GM12801 (cell line): ENCODE measurements around the gene NXPH4.

ENCODE experiments used
- TF ChIP-seq, protein P1 (sequence below): IDR thresholded peaks from one replicate; pipeline ENCODE4 v1.5.1; 2011; ENCODE audit warnings: control low read depth; ENCODE audit not compliant: insufficient read length; ENCODE audit errors: extremely low read depth

Gene NXPH4

DNA sequence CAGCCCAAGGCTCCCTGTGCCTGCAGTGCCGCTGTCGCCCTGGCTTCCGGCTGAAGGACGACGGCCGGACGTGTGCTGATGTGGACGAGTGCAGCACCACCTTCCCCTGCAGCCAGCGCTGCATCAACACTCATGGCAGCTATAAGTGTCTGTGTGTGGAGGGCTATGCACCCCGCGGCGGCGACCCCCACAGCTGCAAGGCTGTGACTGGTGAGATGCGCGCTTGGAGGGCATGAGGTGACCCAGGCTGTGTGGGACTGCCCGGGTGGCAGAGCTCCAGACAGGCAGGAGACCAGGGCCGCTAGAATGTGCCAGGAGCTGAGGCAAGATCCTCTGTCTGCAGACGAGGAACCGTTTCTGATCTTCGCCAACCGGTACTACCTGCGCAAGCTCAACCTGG is 19.6 kb upstream of the NXPH4 start:
- TF ChIP-seq, protein P1, sequence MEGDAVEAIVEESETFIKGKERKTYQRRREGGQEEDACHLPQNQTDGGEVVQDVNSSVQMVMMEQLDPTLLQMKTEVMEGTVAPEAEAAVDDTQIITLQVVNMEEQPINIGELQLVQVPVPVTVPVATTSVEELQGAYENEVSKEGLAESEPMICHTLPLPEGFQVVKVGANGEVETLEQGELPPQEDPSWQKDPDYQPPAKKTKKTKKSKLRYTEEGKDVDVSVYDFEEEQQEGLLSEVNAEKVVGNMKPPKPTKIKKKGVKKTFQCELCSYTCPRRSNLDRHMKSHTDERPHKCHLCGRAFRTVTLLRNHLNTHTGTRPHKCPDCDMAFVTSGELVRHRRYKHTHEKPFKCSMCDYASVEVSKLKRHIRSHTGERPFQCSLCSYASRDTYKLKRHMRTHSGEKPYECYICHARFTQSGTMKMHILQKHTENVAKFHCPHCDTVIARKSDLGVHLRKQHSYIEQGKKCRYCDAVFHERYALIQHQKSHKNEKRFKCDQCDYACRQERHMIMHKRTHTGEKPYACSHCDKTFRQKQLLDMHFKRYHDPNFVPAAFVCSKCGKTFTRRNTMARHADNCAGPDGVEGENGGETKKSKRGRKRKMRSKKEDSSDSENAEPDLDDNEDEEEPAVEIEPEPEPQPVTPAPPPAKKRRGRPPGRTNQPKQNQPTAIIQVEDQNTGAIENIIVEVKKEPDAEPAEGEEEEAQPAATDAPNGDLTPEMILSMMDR: no peak

- TF ChIP-seq, protein P1: no peak
These were observed 18.3 kb upstream of the NXPH4 start for GRCh38 chr12:57198329-57198728.

- TF ChIP-seq, protein P1: no peak
These were observed 17.4 kb upstream of the NXPH4 start for GRCh38 chr12:57199191-57199590.

GRCh38 chr12:57200497-57200896 is 16.1 kb upstream of the NXPH4 start:
- TF ChIP-seq, protein P1: no peak

GRCh38 chr12:57201219-57201618 is 15.4 kb upstream of the NXPH4 start:
- TF ChIP-seq, protein P1: no peak

DNA sequence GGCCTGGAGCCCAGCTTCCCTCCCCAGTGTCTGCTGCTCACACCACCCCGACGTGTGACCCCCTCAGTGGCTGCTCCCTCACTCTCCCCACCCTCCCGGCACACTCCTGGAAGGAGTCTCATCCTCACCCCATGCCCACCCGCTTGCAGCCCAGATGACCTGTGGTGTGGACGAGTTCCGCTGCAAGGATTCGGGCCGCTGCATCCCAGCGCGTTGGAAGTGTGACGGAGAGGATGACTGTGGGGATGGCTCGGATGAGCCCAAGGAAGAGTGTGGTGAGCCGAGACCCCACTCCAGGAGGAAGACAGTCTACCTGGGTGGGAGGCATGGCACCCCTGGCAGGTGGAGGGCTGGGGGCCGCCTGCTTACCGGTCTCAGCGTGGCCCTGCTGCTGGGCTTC is 15.0 kb upstream of the NXPH4 start:
- TF ChIP-seq, protein P1: no peak

- TF ChIP-seq, protein P1: no peak
These were observed 14.3 kb upstream of the NXPH4 start for GRCh38 chr12:57202321-57202720.

- TF ChIP-seq, protein P1: no peak
These were observed 13.4 kb upstream of the NXPH4 start for GRCh38 chr12:57203201-57203600.
